DMS53 treated with DMSO at 0.1 percent for 48 hours (cell line): ENCODE data around the gene CRNKL1.
"Not testable (repeated sequence)": the region's sequence is repeated elsewhere in the genome, so short reads cannot be mapped to it uniquely, and the experiment has no call there.

ENCODE experiments used
- DNase-seq: peaks from one replicate; lab custom pipeline; 2025; ENCODE audit not compliant: unreplicated experiment; lab: John Stamatoyannopoulos, UW

CRNKL1 gene

DNA sequence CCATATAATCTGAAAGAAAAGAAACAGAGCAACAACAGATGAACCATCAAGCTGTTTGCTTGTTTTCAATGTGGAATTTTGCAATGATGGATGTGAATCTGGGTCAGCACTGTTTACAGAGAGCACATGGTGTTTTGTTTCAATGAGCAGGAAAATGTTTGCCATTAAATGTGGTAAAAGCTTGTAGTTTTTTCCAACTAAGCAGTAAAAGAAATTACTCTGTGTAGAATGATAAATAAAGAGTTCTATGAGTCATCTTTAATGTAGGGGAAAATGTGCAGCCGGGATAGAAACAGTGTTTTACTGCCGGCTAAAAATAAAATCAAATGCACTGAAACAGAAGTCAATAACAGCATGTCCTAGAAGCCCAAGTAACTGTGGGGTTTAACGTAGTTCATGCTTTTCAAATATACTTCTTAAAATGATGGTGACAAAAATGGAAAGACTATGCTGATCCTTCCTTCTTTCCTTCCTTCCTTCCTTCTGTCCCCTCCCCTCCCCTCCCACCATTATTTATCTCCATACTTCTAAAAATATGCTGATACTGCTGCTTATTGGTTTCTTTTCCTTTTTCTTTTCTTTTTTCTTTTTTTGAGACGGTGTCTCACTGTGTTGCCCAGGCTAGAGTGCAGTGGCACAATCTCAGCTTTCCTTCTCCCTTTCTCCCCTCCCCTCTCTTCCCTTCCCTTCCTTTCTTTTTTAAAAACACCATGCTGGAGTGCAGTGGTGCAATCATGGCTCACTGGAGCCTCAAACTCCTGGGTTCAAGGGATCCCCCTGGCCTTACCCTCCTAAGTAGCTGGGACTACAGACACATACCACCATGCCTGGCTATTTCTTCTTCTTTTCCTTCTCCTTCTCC lies 41.4 kb downstream of the CRNKL1 start:
- DNase-seq: peak; percentile 37

DNA sequence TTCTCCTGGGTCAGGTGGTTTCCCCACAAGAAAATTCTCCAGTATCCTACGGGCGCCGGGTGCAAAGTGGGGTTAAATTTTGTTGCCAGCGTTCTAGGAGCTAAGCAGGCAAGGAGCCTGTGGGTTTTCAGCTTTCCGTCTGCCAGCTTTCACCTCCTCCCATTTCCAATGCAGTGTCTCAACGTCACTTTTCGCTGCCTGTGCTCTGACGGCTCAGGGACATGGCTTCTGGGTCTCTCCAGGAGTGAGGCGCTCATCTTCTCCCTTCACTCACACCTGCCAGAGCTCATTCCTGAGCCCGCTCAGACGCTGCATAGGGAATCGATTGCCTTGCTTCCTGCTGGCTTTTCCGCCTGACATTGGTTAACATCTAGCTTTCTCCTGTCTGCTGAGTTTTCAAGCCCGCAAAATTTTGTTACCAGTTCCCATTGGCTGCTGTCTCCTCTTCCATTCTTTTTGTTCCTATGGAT lies 42.4 kb downstream of the CRNKL1 start:
- no peak for DNase-seq

DNA sequence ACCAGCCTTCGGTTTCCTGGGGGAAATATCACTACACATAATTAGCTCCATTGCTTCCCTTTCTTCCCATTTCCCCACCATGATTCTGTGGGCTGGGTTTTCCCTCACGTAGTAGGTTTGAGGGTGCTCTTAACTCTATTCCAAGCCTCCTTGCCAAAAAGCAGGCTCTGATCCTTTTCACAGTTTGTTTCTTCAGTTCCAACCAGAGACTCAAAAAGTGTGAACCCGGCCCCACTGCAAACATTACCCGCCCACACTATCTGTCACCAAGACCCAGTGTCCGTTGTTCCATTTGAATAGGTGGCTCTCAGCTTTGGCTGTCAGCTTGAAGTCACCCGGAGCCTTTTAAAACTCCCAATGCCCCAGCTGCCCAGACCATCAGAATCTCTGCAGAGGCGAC lies 46.9 kb downstream of the CRNKL1 start:
- DNase-seq: no peak

GRCh38 chr20:20003955-20004322 lies 48.3 kb downstream of the CRNKL1 start:
- not testable (repeated sequence) for DNase-seq

- no peak for DNase-seq
Measured at GRCh38 chr20:20003031-20003954, 49.0 kb downstream of the CRNKL1 start.

DNA sequence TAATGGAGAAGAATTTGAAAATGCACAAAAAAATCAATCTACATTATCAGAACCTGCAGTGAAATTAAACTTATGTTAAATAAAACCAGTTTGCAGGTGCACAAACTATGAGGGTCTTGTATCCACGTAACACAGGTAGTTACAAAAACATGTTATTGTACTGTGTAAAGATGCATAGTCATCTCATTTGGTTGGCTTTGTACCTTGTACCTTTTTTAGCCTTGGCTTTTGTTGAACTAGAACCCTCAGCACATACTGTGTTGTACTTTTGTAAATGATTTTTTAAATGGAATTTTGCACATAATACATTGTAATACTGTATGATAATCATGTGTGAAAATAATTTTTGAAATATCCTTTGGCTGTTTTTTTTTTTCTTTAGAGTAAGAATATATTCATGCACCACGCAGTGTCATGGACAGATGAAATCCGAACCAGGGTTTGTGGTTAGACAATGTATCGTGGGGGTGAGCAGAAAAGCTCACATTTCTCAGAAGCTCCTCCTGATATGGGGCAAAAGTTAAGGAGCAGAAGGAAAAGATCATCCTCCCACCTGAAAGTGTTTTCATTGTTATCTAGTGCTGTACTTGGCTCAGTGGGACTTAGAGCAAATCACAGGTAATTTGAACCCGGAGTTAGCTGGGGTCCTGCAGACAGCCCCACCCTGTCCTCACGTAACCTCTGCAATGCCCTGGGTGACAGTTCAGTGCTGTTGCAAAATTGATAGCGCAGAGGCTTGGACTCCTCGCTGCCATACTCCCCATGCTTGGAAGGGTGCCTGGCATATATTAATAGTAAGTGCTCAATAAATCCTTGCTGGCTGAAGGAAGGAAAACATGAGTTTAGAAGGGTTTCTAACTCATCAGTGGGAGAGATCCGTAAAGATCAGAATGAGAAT lies 49.9 kb downstream of the CRNKL1 start:
- DNase-seq: no peak

GRCh38 chr20:20000211-20000968 lies 51.9 kb downstream of the CRNKL1 start:
- no peak for DNase-seq

GRCh38 chr20:19998990-19999705 lies 53.1 kb downstream of the CRNKL1 start:
- no peak for DNase-seq

DNA sequence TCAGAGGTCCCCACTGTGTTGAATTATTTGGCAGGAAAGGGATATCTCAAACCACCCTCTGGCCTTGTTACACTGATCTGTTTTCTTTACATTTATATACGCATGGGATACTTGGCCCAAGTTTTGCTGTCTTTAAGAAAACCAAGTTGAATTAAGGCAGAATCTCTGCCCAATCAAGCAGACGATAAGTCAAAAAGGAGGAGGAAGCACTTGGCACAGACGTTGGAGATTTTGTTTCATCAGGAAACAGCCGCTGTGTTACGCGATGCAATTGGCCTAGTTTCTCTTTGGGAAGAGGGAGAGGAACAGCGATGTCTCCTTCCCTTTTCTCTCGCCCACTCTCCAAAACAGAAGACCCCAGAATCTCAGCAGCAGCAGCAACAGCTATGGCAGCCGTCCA lies 55.3 kb downstream of the CRNKL1 start:
- DNase-seq: no peak

GRCh38 chr20:19996222-19996621 lies 56.0 kb downstream of the CRNKL1 start:
- no peak for DNase-seq

GRCh38 chr20:19995220-19995863 lies 56.9 kb downstream of the CRNKL1 start:
- peak; percentile 31 for DNase-seq

GRCh38 chr20:19993958-19994669 lies 58.2 kb downstream of the CRNKL1 start:
- peak; percentile 35 for DNase-seq

- no peak for DNase-seq
Measured at GRCh38 chr20:19992996-19993908, 59.0 kb downstream of the CRNKL1 start.

DNA sequence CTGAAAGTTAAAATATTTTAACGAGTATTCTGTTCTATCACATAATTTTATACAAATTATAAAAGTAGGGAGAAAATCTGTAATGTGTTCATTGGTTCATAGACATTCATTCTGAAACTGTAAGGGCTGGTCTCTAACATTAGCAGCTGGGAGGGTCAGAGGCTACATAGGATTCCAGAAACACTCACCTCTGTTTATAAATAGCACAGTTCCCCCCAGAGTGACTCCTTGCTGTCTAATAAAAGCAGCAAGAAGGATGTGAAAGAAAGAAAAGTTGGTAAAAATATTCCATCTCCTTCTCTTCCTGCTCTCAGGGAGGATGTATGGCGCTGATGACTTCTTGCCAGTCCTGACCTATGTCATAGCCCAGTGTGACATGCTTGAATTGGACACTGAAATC lies 60.4 kb downstream of the CRNKL1 start:
- DNase-seq: no peak

GRCh38 chr20:19991308-19991707 lies 61.0 kb downstream of the CRNKL1 start:
- DNase-seq: no peak

GRCh38 chr20:19990850-19991249 lies 61.4 kb downstream of the CRNKL1 start:
- DNase-seq: no peak

DNA sequence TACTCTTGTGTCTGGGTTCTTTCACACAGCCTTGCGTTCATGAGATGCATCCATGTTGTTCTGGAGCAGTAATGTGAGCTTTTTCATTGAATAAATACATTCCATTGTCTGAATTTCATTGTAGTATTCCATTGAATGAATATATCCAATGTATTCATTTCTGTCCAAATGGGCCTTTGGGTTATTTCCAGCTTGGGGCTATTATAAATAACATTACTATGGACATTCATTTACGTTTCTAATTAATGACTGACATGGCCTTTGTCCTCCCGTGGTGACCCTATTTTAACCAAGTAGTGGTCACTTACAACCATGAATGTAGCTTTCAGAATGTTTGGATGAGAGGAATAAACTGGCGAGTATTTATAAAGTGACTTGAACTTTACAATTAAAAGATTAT lies 65.2 kb downstream of the CRNKL1 start:
- no peak for DNase-seq
